GM19452 (cell line): ENCODE measurements around the gene NUTM2A.
"Not testable (repeated sequence)": the region's sequence is repeated elsewhere in the genome, so short reads cannot be mapped to it uniquely, and the experiment has no call there.

ENCODE experiments used
- ATAC-seq: cut with Tn5 transposase; IDR thresholded peaks from one replicate; pipeline ENCODE4 v1.9.1; 2021; ENCODE audit not compliant: unreplicated experiment

Gene NUTM2A

DNA sequence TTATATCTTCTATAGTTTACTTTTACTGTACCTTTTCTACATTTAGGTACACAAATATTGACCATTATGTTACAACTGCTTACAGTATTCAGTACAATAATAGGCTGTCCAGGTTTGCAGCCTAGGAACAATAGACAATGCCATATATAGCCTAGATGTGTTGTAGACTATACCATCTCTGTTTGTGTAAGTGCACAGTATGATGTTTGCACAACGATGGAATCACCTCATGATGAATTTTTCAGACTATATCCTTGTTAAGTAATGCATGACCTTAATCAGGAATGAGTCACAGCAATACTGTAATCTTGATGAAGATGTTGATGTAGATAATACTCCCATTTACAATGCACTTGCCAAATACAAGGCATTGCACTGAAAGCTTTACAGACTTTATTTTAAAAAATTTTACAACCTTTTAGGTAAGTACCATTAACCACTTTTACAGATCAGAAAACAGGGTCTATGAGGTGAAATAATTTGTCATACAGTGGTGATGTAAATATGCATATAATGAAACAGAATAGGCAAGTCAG, 23.6 kb downstream of the NUTM2A start:
- not testable (repeated sequence) for ATAC-seq

DNA sequence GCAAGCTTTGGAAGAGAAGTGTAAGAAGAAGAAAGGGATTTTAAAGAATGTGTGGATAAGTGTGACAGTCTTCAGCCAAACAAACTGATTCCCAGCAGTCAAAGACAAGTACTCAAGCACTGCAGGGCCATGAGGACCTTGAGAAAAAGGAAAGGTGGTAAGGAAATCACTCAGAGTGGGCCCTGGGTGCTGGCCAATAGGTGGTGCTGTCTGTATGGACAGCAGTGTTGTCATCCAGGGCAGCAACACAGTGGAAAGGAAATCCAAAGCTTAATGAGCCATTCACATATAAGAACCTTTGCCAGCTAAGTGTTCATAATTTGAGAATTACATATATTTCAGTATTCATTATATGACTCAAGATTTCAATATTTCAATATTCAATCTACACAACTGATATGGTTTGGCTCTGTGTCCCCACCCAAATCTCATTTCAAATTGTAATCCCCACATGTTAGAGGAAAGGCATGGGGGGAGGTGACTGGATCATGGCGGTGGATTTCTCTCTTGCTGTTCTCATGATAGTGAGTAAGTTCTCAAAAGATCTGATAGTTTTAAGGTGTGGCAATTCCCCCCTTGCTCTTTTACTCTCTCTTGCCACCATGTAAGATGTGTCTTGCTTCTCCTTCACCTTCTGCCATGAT, 55.6 kb downstream of the NUTM2A start:
- ATAC-seq, result not testable (repeated sequence)
